ENCODE data around the gene NAGLU. TPM values are rescaled to one million over a fixed set of nuclear protein-coding genes. Genes with fewer than 3 reads are reported as not detected.

The NAGLU gene
- total RNA-seq: 49.1 and 52.2 TPM in 2 replicates

GRCh38 chr17:42536048-42536371 is at the start of gene NAGLU:
TSS of gene NAGLU (plus strand) at chr17:42536241. CDS start at chr17:42536273, 32 bp downstream.

GRCh38 chr17:42552736-42553135 is 16.7 kb downstream of the NAGLU start, which contains the start of gene HSD17B1:
TSS of gene HSD17B1 (plus strand) at chr17:42552923. CDS start at chr17:42552934, 11 bp downstream.

GRCh38 chr17:42561897-42562387 is 25.9 kb downstream of the NAGLU start, which contains the start of gene COASY:
TSS of gene COASY (plus strand) at chr17:42562148. CDS start at chr17:42562623, 475 bp downstream.

GRCh38 chr17:42566883-42567573 is 31.0 kb downstream of the NAGLU start, which contains the start of gene MLX:
TSS of gene MLX (plus strand) at chr17:42567100. CDS start at chr17:42567125, 25 bp downstream.

GRCh38 chr17:42577532-42578281 is 41.7 kb downstream of the NAGLU start, which contains the start of gene PSMC3IP:
TSS of gene PSMC3IP (minus strand) at chr17:42577729. CDS start at chr17:42577686, 43 bp downstream.

Other genes starting within 250 kb of the NAGLU start
- 8.3 and 14.1 TPM in 2 replicates for gene STAT5A, start 247.7 kb upstream of the NAGLU start, total RNA-seq
- 62.3 and 75.7 TPM in 2 replicates for gene STAT3, start 147.8 kb upstream of the NAGLU start, total RNA-seq
- 810 and 847 TPM in 2 replicates for gene CAVIN1, start 113.0 kb upstream of the NAGLU start, total RNA-seq
- 21.3 and 25.7 TPM in 2 replicates for gene ATP6V0A1, start 77.4 kb upstream of the NAGLU start, total RNA-seq
- gene HSD17B1, start 16.7 kb downstream of the NAGLU start, total RNA-seq: 1.4 and 4.6 TPM in 2 replicates
- gene COASY, start 25.9 kb downstream of the NAGLU start, total RNA-seq: 36.5 and 57.4 TPM in 2 replicates
- gene MLX, start 30.9 kb downstream of the NAGLU start, total RNA-seq: 38.6 and 61.4 TPM in 2 replicates
- 8.0 and 9.2 TPM in 2 replicates for gene PSMC3IP, start 41.5 kb downstream of the NAGLU start, total RNA-seq
- 46.4 and 89.4 TPM in 2 replicates for gene RETREG3, start 73.1 kb downstream of the NAGLU start, total RNA-seq
- gene TUBG1, start 73.4 kb downstream of the NAGLU start, total RNA-seq: 87.6 and 110 TPM in 2 replicates
- gene TUBG2, start 123.0 kb downstream of the NAGLU start, total RNA-seq: 10.4 and 13.8 TPM in 2 replicates
- 20.5 and 27.8 TPM in 2 replicates for gene PLEKHH3, start 140.8 kb downstream of the NAGLU start, total RNA-seq
- gene CCR10, start 145.6 kb downstream of the NAGLU start, total RNA-seq: 22.2 and 27.1 TPM in 2 replicates
- 32.8 and 36.9 TPM in 2 replicates for gene CNTNAP1, start 146.3 kb downstream of the NAGLU start, total RNA-seq
- 9.6 and 12.7 TPM in 2 replicates for gene EZH1, start 208.8 kb downstream of the NAGLU start, total RNA-seq
- 1.9 and 5.5 TPM in 2 replicates for gene RAMP2, start 225.0 kb downstream of the NAGLU start, total RNA-seq
- gene VPS25, start 237.2 kb downstream of the NAGLU start, total RNA-seq: 128 and 142 TPM in 2 replicates
- gene WNK4, start 244.4 kb downstream of the NAGLU start, total RNA-seq: 12.7 and 13.6 TPM in 2 replicates